ENCODE data around the gene RAPH1.
"Not testable (repeated sequence)": the region's sequence is repeated elsewhere in the genome, so short reads cannot be mapped to it uniquely, and the experiment has no call there.

RAPH1 gene

GRCh38 chr2:203550266-203550665, 15.2 kb upstream of the RAPH1 start:
- TF ChIP-seq CTCF (conservative IDR thresholded peaks at IDR 0.05; ENCODE audit: control insufficient read depth, insufficient read depth, low read depth, low read length), result no peak
- no peak overlapping the region for H3K4me3 ChIP-seq (ENCODE audit: control insufficient read depth, low read depth, low read length)
- no peak for DNase-seq (ENCODE audit: low read depth)

GRCh38 chr2:203549406-203549805, 14.3 kb upstream of the RAPH1 start:
- H3K4me3 ChIP-seq (ENCODE audit: control insufficient read depth, low read depth, low read length), result no peak overlapping the region
- peak; percentile 40 for DNase-seq (ENCODE audit: low read depth)
- no peak for TF ChIP-seq CTCF (conservative IDR thresholded peaks at IDR 0.05; ENCODE audit: control insufficient read depth, insufficient read depth, low read depth, low read length)

- no peak for DNase-seq (ENCODE audit: low read depth)
- H3K4me3 ChIP-seq (ENCODE audit: control insufficient read depth, low read depth, low read length), result no peak overlapping the region
- no peak for TF ChIP-seq CTCF (conservative IDR thresholded peaks at IDR 0.05; ENCODE audit: control insufficient read depth, insufficient read depth, low read depth, low read length)
These were observed 13.8 kb upstream of the RAPH1 start for GRCh38 chr2:203548887-203549286.

- no peak for TF ChIP-seq CTCF (conservative IDR thresholded peaks at IDR 0.05; ENCODE audit: control insufficient read depth, insufficient read depth, low read depth, low read length)
- no peak for DNase-seq (ENCODE audit: low read depth)
- no peak overlapping the region for H3K4me3 ChIP-seq (ENCODE audit: control insufficient read depth, low read depth, low read length)
These were observed 12.3 kb upstream of the RAPH1 start for GRCh38 chr2:203547356-203547755.

- DNase-seq (ENCODE audit: low read depth), result no peak
- TF ChIP-seq CTCF (conservative IDR thresholded peaks at IDR 0.05; ENCODE audit: control insufficient read depth, insufficient read depth, low read depth, low read length), result no peak
- H3K4me3 ChIP-seq (ENCODE audit: control insufficient read depth, low read depth, low read length), result no peak overlapping the region
These were observed 9.3 kb upstream of the RAPH1 start for GRCh38 chr2:203544402-203544801.

GRCh38 chr2:203543898-203544328, 8.8 kb upstream of the RAPH1 start:
- no peak for TF ChIP-seq CTCF (conservative IDR thresholded peaks at IDR 0.05; ENCODE audit: control insufficient read depth, insufficient read depth, low read depth, low read length)

GRCh38 chr2:203540598-203540997, 5.5 kb upstream of the RAPH1 start:
- not testable (repeated sequence) for DNase-seq (ENCODE audit: low read depth)

More at GRCh38 chr2:203543898-203544328, 8.8 kb upstream of the RAPH1 start:
- DNase-seq (ENCODE audit: low read depth), result no peak
- no peak overlapping the region for H3K4me3 ChIP-seq (ENCODE audit: control insufficient read depth, low read depth, low read length)

GRCh38 chr2:203538237-203538636, 3.1 kb upstream of the RAPH1 start:
- not testable (repeated sequence) for DNase-seq (ENCODE audit: low read depth)

More at GRCh38 chr2:203540598-203540997, 5.5 kb upstream of the RAPH1 start:
- H3K4me3 ChIP-seq (ENCODE audit: control insufficient read depth, low read depth, low read length), result not testable (repeated sequence)

GRCh38 chr2:203536586-203536951, 1.5 kb upstream of the RAPH1 start:
- H3K4me3 ChIP-seq (ENCODE audit: control insufficient read depth, low read depth, low read length); DNase-seq (ENCODE audit: low read depth): not testable (repeated sequence)

More at GRCh38 chr2:203538237-203538636, 3.1 kb upstream of the RAPH1 start:
- H3K4me3 ChIP-seq (ENCODE audit: control insufficient read depth, low read depth, low read length), result not testable (repeated sequence)
